Occipital lobe (tissue), 2 donors: ENCODE measurements around the gene SLC35D2. TPM values are rescaled to one million over a fixed set of nuclear protein-coding genes. Genes with fewer than 3 reads are reported as not detected.
"Not testable (repeated sequence)": the region's sequence is repeated elsewhere in the genome, so short reads cannot be mapped to it uniquely, and the experiment has no call there.

Source experiments
- DNase-seq: peaks from one replicate; lab custom pipeline; 2025; lab: John Stamatoyannopoulos, UW
- total RNA-seq: library from RNA; depleted of rRNA; stranded (reverse); fragments of >200 nt; gene quantifications from one replicate; pipeline ENCODE4 v1.2.3, GENCODE V29; 2014

SLC35D2 gene
- total RNA-seq, 1 donor from 2014 or later: 2.2 TPM

DNA sequence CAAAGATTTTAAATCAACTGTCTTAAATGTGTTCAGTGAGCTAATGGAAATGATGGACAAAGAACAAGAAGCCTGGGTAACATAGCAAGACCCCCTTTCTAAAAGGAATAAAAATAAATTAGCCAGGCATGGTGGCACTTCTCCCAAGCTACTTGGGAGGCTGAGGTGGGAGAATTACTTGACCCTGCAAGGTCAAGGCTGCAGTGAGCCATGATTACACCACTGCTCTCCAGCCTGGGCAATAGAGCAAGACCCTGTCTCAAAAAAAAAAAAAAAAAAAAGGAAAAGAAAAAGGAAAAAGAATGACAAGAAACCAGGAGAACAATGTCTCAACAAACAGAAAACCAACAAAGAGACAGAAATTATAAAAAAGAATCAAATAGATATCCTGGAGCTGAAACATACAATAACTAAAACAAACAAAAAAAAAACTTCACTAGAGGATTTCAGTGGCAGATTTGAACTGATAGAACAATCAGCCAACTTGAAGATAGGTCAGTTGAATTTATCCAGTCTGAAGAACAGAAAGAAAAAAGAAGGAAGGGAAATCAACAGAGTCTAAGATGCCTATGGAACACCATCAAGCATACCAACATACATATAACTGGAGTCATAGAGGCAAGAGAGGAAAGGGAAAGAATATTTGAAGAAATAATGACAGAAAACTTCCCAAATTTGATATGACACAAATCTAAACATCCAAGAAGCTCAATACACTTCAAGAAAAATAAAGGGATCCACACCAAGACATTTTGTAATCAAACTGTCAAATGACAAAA lies 16.8 kb upstream of the SLC35D2 start:
- no peak for DNase-seq

DNA sequence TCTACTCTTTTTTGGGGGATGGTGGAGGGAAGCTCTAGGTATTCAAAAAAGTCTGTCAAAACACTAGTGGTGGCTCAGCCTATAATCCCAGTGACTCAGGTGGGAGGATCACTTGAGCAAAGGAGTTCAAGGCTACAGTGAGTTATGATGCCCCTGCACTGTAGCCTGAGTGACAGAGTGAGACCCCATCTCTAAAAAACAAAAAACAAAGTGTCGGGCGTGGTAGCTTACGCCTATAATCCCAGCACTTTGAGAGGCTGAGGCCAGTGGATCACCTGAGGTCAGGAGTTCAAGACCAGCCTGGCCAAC lies 15.8 kb upstream of the SLC35D2 start:
- DNase-seq: no peak

DNA sequence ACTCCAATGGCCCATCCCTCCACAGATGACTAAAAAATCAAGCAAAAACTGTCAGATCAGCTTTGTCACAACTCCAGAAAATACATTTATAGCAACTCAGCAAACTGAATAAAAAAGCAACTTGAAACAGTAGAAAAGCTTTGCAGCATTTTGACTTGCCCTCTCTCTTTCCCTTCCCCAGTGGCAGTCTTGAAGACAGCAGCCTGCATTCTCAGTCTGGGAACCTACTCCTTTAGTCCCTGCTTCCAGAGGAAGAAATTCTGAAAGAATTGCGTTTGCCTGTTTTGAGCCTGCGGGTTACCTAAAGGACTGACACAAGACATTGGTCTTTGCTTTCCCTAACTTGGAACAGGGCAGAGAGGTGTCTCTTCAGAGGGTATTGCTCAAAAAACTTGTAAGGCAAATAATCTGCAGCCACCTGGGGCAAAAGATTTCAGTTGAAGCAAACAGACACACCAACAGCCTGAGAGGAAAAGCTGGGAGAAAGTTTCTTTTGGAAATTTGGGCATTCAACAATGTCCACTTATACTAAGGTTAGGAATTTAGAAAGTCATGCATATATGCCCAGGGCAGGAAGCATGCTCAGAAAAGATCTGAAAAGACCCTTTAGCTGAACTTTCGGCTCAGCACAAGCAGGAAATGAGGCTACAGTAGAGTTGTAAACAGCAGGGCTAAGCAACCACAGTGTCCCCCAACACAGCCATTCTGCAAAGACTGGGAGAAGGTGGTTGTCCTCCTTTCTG lies 15.2 kb upstream of the SLC35D2 start:
- no peak for DNase-seq

DNA sequence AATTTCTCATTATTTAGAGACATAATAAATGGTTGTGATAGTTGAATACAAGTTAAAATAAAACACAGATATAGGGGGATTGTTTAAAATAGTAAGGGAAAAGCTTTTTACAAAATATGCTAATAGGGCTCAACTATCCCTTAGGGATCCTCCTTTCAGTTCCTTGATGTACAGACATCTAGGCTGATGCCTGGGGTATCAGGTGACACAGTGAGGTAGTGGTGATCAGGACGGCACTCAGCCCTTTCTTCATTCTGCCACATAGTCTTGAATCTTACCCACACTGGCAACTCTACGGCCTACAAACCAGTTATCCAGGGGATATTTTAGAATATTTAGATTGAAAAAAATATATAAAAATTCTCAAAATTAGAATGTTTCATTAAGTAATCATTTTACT lies 12.5 kb upstream of the SLC35D2 start:
- DNase-seq: no peak

DNA sequence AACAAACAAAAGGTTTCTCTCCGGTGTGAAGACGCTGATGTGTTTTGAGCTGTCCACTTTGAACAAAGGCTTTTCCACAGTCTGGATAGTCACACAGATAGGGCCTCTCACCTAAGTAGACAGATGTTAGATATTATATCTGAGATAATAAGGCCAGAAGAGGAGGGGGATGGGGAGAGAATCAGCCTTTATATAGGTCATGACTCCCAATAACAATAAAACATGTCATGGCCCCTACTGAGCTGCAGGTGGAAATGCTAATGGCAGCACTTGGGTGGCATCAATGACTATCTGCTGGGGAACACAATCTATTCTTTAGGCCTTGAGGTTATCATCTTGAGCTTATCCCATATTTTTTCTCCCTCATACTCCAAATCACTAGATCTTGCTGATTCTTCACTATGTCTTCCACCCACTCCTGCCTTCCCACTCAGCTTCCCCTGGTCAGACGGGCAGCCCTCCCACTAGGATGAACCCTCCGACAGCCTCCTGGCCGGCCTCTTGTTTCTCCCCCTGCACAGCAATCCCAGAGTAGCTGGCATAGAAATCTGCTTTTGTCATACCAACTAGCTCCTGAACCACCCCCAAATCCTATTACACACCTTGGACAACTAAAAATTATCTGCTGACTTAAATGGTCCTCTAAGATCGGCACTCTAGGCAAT lies 11.5 kb upstream of the SLC35D2 start:
- DNase-seq: no peak

DNA sequence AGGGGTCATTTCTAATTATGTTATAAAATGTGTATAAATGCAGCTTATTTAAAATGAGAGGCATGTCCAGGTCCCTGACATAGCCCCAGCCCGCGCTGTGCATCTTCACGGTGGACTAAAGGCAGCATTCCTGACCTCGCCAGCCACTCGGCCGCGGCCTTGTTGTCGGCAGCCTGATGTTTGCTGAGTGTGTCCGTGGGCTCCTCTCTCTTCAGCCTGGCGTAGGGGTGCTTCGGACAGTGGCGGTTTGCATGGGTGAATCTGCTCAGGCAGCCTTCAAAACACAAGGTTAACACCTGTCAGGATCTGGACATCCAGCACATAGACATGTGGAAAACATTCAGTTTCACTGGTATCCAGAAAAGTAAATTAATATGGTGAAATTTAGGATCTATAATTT lies 8.8 kb upstream of the SLC35D2 start:
- no peak for DNase-seq

DNA sequence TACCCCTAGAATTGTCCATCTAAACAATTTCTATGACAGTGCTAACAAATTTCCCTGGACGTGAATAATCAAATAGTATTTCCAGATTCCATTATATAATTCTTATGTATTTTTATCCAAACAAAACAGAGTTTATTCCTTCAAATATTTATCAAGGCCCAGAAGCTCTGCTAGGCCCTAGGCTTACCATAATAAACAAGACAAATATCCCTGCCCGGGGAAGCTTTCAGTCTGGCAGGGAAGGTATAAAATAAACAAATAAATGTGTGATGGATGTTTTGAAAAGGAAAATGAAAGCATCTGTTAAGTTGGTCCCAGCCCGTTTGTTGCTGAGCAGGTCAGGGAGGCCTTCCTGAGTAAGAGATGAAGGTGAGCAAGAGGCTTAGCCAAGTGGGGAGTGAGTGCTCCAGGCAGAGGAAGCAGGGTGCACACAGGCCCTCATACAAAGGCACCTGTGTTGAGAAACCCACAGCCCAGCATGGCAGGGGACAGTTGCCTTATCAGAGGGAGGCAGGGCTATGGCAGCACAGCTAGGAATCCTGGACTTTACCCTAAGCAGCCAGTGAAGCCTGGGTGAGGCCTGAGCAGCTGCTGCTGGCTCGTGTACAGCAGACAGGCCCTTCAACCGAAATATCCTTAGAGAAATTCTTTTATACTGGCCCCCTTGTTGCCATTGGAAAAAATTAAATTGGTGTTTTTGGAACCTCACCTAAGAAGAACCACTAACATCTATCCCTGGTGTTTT lies 7.7 kb upstream of the SLC35D2 start:
- DNase-seq: no peak

DNA sequence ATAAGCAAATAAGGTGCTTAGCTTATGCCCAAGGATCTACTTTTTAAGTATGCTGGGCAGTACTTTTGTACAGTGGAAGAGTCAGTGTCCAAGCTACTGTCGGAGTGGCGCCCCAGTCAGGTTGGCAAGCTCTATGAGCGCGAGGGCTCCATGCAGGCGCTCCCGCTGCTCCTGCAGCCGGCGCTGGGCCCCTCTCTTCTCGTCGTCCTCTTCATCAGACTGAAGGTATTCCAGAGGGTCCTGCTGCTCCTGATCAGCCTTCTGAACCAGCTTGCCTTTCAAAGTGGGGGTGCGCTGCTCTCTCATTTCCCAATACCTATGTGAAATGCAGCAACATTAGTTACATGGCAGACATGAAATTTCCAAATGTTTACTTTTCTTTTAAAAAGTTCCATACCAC lies 4.6 kb upstream of the SLC35D2 start:
- DNase-seq: no peak

DNA sequence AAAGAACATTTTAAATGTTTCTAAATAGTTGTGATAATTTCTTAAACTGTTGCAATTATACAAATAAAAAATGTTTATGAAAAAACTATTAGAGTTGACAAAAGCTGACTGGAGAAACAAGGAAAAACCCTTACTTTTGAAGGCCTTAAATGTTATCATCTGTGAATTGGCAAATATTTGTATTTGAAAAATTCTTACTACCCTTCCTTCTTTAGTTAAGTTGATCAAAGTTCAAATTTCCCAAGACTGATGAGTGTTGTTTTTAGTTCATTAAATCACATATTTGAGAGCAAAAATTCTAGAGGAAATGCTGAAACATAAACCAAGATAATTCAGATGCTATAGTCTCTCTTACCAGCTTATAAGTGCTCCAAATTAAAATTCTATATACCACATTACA lies 2.6 kb upstream of the SLC35D2 start:
- DNase-seq: no peak

DNA sequence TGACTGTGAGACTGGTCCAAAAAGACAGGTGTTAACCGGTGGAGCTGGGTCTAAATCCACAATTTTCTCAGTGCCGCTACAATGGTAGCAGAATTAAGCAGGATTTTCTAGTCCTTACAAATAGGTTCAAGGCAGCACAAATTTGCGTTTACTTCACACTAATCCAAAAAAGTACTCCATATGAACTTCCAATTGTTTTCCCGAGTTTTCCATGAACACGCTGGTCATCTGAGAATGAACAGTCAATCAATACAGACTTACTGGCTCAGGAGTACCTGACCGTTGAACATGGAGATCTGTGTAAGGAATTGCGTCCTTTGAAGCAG lies 709 bp downstream of the SLC35D2 start:
- no peak for DNase-seq

DNA sequence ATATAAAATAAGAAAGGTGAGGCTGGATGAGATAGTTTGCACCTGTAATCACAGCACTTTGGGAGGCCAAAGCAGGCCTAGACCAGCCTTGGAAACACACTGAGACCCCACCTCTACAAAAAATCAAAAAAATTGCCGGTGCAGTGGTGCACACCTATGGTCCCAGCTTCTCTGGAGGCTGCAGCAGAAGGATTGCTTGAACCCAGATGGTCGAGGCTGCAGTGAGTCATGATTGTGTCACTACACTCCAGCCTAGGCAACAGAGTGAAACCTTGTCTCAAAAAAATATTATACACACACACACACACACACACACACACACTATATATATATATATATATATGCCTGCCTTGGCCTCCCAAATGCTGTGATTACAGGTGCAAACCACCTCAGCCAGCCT lies 1.3 kb downstream of the SLC35D2 start:
- no peak for DNase-seq

DNA sequence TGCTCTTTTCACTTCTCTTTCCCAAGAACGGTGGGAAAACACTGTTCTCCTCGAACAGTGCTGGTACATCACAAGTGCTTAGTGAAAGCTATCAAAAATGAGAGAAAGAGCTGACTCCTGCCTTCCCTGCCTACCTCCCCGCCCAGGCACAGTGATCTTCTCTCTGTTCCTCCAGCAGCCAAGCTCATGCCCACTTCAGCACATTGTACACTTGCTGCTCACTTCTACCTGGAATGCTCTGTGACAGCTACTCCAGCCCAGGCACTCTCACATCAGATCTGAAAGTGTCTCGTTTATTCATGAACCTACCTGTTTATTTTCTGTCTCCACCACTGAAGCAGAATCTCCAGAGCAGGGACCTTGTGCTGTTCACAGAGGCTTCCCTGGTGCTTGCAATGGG lies 1.8 kb downstream of the SLC35D2 start:
- DNase-seq: no peak

DNA sequence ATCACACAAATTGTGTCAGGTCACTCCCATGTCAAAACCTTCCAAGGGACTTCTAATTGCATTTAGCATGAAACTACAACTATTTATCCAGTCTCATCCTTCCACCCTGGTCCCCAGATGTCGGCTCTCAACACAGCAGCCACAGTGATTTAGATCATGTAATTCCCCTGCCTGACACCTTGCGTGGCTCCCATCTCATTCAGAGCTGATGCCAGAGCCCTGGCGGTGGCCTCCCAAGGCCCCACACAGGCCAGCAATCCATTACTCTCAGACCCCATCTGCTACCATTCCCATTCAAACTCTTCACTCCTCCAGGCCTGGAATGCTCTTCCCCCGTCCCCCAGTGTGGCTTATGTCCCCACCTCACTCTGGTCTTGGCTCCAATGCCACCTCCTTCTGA lies 2.4 kb downstream of the SLC35D2 start:
- no peak for DNase-seq

DNA sequence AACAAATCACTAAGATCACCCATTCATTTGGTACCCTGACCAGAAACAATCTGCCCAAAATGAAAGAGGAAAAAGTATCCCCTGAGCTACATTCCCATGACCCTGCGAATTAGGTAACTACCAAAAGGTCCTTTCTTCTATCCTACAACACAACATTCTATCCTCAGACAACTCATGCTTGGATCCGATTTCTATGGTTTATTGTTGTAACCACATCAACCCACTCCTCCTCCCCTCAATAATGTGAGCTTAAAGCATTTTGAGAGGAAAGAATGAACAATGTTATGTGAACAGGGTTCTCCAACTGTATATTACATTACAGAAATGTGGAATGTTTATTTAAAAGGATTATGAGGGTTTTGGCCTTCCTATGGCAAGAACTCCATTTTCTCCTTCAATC lies 4.0 kb downstream of the SLC35D2 start:
- DNase-seq: no peak

DNA sequence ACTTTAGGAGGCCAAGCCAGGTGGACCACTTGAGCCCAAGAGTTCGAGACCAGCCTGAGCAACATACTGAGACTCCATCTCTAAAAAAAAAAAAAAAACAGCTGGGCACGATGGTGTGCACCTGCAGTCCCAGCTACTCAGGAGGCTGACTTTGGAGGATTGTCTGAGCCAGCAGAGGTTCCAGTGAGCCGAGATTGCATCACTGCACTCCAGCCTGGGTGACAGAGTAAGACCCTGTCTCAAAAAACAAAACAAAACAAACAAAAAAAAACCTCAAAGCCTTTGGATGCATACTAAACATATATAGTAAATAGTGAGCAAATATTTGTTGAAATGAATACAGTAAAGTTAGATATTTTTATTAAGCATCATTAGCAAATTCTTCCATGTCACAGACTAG lies 5.3 kb downstream of the SLC35D2 start:
- no peak for DNase-seq

DNA sequence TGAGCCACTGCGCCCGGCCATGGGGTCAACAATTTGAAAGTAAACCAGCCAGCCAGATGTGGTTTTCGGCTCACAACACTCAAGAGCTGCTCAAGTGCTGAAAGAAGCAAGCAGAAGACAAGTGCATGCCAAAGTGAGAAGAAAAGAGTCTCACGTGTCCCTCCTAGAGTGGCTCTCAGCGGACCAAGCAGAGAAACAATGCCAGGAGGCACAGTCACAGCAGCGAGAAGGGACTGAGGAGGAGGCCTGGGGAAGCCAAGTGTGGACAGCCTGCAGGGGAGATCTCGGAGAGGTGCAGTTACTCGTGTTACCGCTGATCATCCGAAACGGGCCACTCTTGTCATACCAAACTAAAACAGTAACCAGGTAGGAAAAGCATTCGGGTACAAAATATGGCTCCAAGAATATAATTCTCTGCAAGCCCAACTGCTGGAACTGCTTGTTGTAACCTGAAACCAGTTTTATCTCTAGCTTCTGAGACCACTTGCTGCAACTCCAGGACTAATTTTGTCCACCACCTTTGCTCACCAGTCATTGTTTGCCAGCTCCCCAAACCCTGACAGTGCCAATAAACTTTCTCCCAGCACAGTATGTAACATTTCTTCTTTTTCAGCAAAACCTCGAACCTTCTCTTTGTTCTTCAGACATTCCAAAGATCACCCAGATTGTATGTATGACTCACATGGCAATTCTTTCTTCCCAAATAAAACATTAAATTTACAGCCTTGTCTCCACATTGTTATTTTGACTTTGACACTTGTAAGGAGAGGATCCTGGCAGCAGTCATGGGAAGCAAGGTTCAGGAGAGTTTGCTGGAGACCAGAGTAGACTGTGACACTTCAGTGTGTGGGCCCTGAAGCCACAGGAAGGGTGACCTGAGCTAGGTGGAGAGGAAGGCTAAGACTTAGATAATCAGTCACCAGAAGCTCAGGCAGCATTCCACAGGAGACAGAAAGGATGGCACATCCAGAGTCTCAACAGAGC lies 6.3 kb downstream of the SLC35D2 start:
- DNase-seq: no peak

DNA sequence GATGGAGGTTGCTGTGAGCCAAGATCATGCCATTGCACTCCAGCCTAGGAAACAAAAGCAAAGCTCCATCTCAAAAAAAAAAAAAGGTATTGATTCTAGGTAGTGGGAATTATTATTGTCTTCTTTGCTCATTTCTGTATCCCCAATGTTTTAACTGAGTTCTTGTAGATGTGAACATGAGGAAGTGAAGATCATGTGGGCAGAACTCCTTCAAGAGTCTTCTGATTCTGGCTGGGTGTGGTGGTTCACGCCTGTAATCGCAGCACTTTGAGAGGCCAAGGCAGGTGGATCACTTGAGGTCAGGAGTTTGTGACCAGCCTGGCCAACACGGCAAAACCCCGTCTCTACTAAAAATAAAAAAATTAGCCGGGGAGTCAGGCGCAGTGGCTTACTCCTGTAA lies 8.0 kb downstream of the SLC35D2 start:
- DNase-seq: not testable (repeated sequence)

DNA sequence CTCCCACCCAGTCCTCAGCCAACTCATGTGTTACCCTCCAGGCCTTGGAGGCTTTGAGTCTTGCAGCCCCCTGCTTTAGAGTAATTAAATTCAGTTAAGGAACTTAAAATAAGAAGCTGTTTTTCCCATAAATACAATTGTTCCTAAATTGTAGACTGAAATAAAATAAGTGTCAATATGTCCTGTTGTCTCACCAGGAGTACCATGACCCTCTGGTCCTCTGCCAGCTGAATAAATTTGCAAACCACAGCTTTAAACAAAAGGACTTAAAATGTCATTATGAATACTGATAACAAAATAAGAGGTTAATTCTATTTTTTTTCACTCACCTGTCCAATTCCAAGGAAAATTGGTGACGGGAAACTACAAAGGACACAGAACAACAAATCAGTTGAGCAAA lies 15.6 kb downstream of the SLC35D2 start:
- no peak for DNase-seq

DNA sequence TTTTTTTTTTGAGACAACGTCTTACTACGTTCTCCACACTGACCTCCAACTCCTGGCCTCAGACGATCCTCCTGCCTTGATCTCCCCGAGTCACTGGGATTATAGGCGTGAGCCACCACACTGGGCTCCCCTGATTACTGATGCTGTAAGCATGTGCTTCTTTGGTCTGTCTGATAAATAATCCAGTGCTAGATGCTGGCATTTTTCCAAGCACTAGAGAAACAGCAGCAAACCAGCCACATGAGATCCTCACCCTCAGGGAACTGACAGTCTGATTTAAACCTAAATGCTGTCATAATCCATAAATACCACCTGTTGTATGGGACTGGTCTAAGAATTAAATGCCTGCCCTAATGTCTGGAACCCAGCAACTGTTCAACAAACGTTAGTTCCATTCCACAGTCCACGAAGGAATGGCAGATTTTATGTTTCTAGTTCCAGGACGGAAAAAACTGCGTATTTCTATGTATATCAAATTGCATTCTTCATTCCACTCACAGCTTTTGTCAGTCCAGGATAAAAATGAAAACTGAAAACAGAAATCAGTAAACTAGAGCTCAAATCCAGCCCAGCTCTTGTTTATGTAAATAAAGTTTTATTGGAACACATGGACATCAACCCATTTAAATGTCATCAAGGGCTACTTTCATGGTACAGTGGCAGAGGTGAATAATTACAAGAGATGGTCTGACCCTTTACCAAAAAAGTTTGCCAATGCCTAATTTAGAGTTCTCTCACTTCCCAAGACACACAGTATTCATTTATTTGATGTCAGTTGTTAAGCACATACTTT lies 20.1 kb downstream of the SLC35D2 start:
- DNase-seq: no peak

DNA sequence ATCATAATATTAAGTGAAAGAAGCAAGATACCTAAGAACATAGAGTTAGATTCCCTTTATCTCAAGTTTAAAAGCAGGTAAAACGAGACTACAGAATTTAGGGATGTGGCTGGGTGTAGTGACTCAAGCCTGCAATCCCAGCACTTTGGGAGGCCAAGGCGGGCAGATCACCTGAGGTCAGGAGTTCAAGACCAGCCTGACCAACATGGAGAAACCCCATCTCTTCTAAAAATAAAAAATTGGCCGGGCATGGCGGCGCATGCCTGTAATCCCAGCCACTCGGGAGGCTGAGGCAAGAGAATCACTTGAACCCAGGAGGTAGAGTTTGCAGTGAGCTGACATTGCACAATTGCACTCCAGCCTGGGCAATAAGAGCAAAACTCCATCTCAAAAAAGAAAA lies 21.4 kb downstream of the SLC35D2 start:
- DNase-seq: not testable (repeated sequence)
